BJ (cell line): Measurements from ENCODE around the gene PRKG1. TPM values are rescaled to one million over a fixed set of nuclear protein-coding genes. Genes with fewer than 3 reads are reported as not detected.

Source experiments
- CTCF ChIA-PET: fragments of 350-600 bp; formaldehyde crosslinking; extraction: SDS; loops from one replicate; lab custom pipeline; 2021; ENCODE audit warnings: antibody characterized with exemption, inconsistent platforms; lab: Yijun Ruan, JAX
- POLR2A ChIA-PET: fragments of 300-600 bp; sonication (Branson Sonifier 250); formaldehyde crosslinking; extraction: SDS; loops from one replicate; lab custom pipeline; 2021; ENCODE audit warnings: antibody characterized with exemption; lab: Charles Lee
- DNase-seq: peaks from one replicate; pipeline ENCODE4 v3.0.0-alpha.2; 2011; ENCODE audit warnings: low read depth
- H3K27me3 ChIP-seq: 2 replicates; pipeline ENCODE4 v1.6.0; 2011; ENCODE audit warnings: low read length; ENCODE audit not compliant: control insufficient read depth, insufficient read depth
- H3K36me3 ChIP-seq: 2 replicates; pipeline ENCODE4 v1.5.1; 2011; ENCODE audit warnings: low read length; ENCODE audit not compliant: control insufficient read depth, insufficient read depth
- H3K4me3 ChIP-seq: 2 replicates; pipeline ENCODE4 v1.5.1; 2011; ENCODE audit warnings: low read depth, mild to moderate bottlenecking, control low read depth, low read length
- polyA plus RNA-seq: library from polyadenylated mRNA; depleted of rRNA; stranded (reverse); fragments of >200 nt; gene quantifications from 2 replicates; pipeline ENCODE4 v1.2.3, GENCODE V29; 2011
- TF ChIP-seq, protein P1 (sequence below): IDR thresholded peaks from 2 replicates; pipeline ENCODE4 v1.5.1; 2011; ENCODE audit warnings: low read depth, mild to moderate bottlenecking, control low read depth, inconsistent platforms, low read length, moderate library complexity; ENCODE audit not compliant: insufficient read depth

PRKG1 gene
- polyA plus RNA-seq, 1 experiment = 9.7 TPM

DNA sequence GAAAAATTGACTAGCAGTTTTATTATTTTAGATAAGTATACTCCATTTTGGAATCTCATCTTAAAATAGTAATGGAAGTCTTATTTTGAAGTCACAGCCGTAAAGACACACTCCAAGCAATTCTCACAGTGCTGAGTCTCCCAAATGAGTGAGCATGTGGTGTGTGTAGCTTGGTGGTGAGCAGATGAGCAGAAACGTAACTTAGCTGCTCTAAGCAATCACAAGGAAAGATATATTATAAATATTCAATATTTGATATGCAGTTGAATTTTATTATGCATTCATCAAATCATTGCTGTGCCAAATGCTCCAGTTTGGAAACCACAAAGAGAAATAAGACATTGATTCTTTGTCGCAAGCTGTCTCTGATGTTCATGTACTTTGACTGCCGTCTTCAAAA, 563.9 kb downstream of the PRKG1 start:
- Histone ChIP-seq H3K4me3 (no peak overlapping the region), H3K27me3 (no peaks in the 10 kb centered on the region), H3K36me3 (no peaks in the 10 kb centered on the region)
- POLR2A ChIA-PET = no interaction called here
- TF ChIP-seq, protein P1, sequence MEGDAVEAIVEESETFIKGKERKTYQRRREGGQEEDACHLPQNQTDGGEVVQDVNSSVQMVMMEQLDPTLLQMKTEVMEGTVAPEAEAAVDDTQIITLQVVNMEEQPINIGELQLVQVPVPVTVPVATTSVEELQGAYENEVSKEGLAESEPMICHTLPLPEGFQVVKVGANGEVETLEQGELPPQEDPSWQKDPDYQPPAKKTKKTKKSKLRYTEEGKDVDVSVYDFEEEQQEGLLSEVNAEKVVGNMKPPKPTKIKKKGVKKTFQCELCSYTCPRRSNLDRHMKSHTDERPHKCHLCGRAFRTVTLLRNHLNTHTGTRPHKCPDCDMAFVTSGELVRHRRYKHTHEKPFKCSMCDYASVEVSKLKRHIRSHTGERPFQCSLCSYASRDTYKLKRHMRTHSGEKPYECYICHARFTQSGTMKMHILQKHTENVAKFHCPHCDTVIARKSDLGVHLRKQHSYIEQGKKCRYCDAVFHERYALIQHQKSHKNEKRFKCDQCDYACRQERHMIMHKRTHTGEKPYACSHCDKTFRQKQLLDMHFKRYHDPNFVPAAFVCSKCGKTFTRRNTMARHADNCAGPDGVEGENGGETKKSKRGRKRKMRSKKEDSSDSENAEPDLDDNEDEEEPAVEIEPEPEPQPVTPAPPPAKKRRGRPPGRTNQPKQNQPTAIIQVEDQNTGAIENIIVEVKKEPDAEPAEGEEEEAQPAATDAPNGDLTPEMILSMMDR = no peak
- CTCF ChIA-PET = no interaction called here
- no peak for DNase-seq

DNA sequence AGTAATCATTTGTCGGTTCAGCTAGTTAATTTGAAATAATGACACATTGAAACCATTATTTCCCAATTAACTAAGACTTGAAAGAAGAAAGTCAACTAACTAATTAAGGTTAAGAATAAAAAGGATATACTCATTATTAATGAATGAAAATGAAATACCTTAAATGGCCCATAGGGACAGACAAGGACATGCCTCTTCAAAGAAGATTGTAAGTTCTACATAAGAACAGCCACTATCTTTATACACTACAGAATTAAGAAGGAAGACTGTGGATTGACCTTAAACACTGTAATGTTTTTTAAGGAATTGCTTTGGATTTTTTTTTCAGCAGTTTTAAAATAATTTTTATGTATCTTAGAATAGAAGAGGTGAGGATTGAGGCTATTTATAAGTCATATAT, 564.5 kb downstream of the PRKG1 start:
- TF ChIP-seq, protein P1 = no peak
- H3K4me3 ChIP-seq = no peak overlapping the region
- DNase-seq = no peak
- ChIA-PET CTCF (interaction anchor here (1.2 kb wide), 1 partner anchor 9 kb away, joined by 3 read pairs; no protein-coding TSS in a partner anchor), POLR2A (no interaction called here)
- no peaks in the 10 kb centered on the region for H3K36me3 ChIP-seq
- no peaks in the 10 kb centered on the region for H3K27me3 ChIP-seq

DNA sequence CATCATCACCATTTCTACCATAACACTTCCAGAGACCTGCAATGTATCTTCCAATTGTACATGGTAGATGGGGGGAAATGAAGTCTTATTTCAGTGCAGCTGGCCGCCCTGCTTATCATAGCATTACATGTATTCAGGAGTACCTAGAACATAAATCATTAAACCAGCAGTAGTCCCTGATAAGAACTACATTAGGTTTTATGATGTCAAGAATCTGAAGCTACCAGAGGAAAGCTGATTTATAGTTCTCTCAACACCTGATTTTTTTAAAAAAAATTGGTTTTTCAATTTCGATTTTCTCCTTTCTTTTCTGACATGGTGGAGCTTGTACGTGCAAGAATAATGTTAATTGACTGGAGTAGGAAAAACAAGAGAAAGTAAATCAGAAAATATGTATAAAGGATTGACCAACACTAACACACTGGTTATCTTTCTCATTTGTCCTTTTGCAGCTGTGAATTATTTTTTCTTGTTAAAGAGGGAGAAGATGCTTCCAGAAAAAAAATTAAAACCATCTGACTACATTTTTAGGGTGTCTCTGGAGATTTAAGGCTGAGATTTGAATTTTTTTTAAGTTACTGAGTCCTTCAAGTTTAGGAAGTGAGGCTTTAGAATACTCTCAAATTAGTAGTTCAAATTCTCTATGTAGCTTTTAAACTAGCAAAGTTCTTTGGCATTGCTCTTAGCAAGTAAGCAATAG, 566.0 kb downstream of the PRKG1 start:
- POLR2A ChIA-PET = no interaction called here
- no peaks in the 10 kb centered on the region for H3K27me3 ChIP-seq
- no peaks in the 10 kb centered on the region for H3K36me3 ChIP-seq
- DNase-seq = no peak
- TF ChIP-seq, protein P1 = no peak
- no peak overlapping the region for H3K4me3 ChIP-seq
- CTCF ChIA-PET = interaction anchor here (1.0 to 1.2 kb wide), 2 partner anchors 11 to 17 kb away, joined by 3 to 4 read pairs; no protein-coding TSS in a partner anchor

DNA sequence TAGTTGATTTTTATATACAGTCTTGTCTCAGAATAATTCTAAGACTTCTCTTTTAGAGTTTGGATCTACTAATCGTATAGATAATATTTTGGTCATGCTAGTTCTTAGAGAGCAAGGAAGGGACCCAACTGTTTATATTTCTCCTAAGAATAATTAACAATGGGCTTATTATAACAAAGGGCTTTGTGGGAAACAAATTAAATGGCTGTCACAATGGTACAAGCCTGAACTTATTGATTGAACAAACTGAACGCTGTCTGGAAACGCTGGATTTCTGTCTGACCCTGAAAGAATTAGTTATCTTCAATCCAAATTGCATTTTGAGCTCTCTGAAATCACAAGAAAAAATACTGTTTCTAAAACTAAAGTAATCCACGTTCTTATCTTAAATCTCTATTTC, 568.3 kb downstream of the PRKG1 start:
- TF ChIP-seq, protein P1 = no peak
- ChIA-PET POLR2A (interaction anchor here (0.7 kb wide), 1 partner anchor 10 kb away, joined by 3 read pairs; no protein-coding TSS in a partner anchor), CTCF (interaction anchor here (0.7 kb wide), 1 partner anchor 11 kb away, joined by 3 read pairs; no protein-coding TSS in a partner anchor)
- no peak for DNase-seq
- Histone ChIP-seq H3K27me3 (no peaks in the 10 kb centered on the region), H3K4me3 (no peak overlapping the region), H3K36me3 (no peaks in the 10 kb centered on the region)

DNA sequence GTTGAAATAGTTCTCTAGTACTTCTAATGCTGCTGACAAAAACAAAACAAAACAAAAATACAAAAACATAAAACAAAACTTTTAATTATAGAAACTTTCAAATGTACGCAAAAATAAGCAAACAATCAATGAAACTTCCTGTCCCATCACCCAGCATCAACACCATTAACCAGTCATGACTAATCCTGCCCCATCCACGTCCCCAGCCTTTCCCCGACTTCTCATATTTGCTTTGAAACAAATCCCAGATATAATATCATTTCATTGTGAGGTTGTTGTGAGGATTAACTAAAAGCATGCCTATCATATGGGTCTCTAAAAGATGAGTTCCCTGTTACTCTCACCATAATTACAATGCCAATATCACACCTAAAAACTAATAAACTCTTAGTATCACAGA, 569.4 kb downstream of the PRKG1 start:
- TF ChIP-seq, protein P1 = no peak
- CTCF ChIA-PET = no interaction called here

More for the DNA sequence above, 569.4 kb downstream of the PRKG1 start:
- no peak for DNase-seq
- POLR2A ChIA-PET = no interaction called here
- H3K4me3 ChIP-seq = no peak overlapping the region
- H3K27me3 ChIP-seq = no peaks in the 10 kb centered on the region
- H3K36me3 ChIP-seq = no peaks in the 10 kb centered on the region
